ENCODE measurements around the gene TRIM33. TPM values are rescaled to one million over a fixed set of nuclear protein-coding genes. Genes with fewer than 3 reads are reported as not detected.

Gene TRIM33
- total RNA-seq, 1 experiment from 2014 or later, result 53.8 TPM

GRCh38 chr1:114359791-114360190 is 151.2 kb downstream of the TRIM33 start:
- Histone ChIP-seq H2BK120ac (ENCODE audit: low read depth, low read length, poor library complexity, severe bottlenecking) (no peak overlapping the region), H3K79me2 (ENCODE audit: insufficient read depth, low read length) (no peaks in the 10 kb centered on the region), H2BK12ac (ENCODE audit: insufficient read length, low read depth, low read length) (no peak overlapping the region), H3K23ac (ENCODE audit: insufficient read length, low read depth, low read length) (no peak overlapping the region), H3K14ac (ENCODE audit: insufficient read depth, low read length) (no peak overlapping the region), H4K5ac (ENCODE audit: insufficient read length, low read depth, low read length) (no peak overlapping the region), H3K18ac (ENCODE audit: insufficient read length, low read depth, low read length) (no peak overlapping the region), H2AFZ (ENCODE audit: low read length) (no peak overlapping the region), H3K27ac (ENCODE audit: insufficient read length, low read depth, low read length) (no peak overlapping the region), H3T11ph (ENCODE audit: low read length) (no peak overlapping the region), H4K8ac (replicated peaks; ENCODE audit: insufficient read length, low read depth, low read length) (no peak overlapping the region), H2AK5ac (ENCODE audit: insufficient read length, low read length) (no peak overlapping the region), H3K9me3 (ENCODE audit: control insufficient read depth, low read depth, low read length) (no peaks in the 10 kb centered on the region), H3K23me2 (ENCODE audit: insufficient read length, low read depth, low read length, poor library complexity, severe bottlenecking) (no peaks in the 10 kb centered on the region), H2BK20ac (ENCODE audit: low read depth, low read length, poor library complexity, severe bottlenecking) (no peak overlapping the region), H4K20me1 (ENCODE audit: control insufficient read depth, insufficient read depth, insufficient read length) (no peaks in the 10 kb centered on the region), H3K4me2 (ENCODE audit: insufficient read depth, insufficient read length, low read length) (no peak overlapping the region), H3K79me1 (ENCODE audit: insufficient read depth, low read depth, low read length, poor library complexity, severe bottlenecking) (no peaks in the 10 kb centered on the region), H3K9ac (ENCODE audit: extremely low read depth, insufficient read length, low read length) (no peak overlapping the region), H3K4ac (ENCODE audit: low read depth, low read length) (no peak overlapping the region), H2BK5ac (ENCODE audit: insufficient read length, low read length) (no peak overlapping the region), H4K91ac (ENCODE audit: insufficient read length, low read depth, low read length) (no peak overlapping the region), H3K27me3 (ENCODE audit: insufficient read depth, low read length) (no peaks in the 10 kb centered on the region), H3K4me1 (ENCODE audit: insufficient read depth, low read length) (no peaks in the 10 kb centered on the region; the same call in 1 of the 2 replicates), H2BK15ac (ENCODE audit: low read depth, low read length) (no peak overlapping the region), H3K56ac (ENCODE audit: insufficient read length, low read depth, low read length) (no peak overlapping the region)
- Mint-ChIP-seq H3K27me3 (ENCODE audit: low read depth) (peaks cover 1% of the 10 kb centered on the region), H3K9me3 (peaks cover 26 to 27% of the 10 kb centered on the region in 2 experiments), H3K36me3 (ENCODE audit: insufficient read depth in 1 of 3, low read depth in 3 of 3) (peaks cover 7 to 17% (median 11%) of the 10 kb centered on the region in 3 experiments), H3K4me3 (no peak overlapping the region), H3K27ac (no peak overlapping the region), H3K4me1 (no peaks in the 10 kb centered on the region)
- TF ChIP-seq, protein P1, sequence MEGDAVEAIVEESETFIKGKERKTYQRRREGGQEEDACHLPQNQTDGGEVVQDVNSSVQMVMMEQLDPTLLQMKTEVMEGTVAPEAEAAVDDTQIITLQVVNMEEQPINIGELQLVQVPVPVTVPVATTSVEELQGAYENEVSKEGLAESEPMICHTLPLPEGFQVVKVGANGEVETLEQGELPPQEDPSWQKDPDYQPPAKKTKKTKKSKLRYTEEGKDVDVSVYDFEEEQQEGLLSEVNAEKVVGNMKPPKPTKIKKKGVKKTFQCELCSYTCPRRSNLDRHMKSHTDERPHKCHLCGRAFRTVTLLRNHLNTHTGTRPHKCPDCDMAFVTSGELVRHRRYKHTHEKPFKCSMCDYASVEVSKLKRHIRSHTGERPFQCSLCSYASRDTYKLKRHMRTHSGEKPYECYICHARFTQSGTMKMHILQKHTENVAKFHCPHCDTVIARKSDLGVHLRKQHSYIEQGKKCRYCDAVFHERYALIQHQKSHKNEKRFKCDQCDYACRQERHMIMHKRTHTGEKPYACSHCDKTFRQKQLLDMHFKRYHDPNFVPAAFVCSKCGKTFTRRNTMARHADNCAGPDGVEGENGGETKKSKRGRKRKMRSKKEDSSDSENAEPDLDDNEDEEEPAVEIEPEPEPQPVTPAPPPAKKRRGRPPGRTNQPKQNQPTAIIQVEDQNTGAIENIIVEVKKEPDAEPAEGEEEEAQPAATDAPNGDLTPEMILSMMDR (conservative IDR thresholded peaks at IDR 0.05), result no peak
- no peak for DNase-seq
- WGBS (ENCODE audit: extremely low coverage, insufficient read length, low lambda C conversion rate), result no CpG with 5 or more reads among the region's 1 CpG

All from H9 (cell line).